GM19328 (cell line): Measurements from ENCODE around the gene SLC25A43.
"Not testable (repeated sequence)": the region's sequence is repeated elsewhere in the genome, so short reads cannot be mapped to it uniquely, and the experiment has no call there.

ENCODE experiments used
- ATAC-seq: cut with Tn5 transposase; IDR thresholded peaks from one replicate; pipeline ENCODE4 v1.9.1; 2021; ENCODE audit warnings: mild to moderate bottlenecking, moderate library complexity; ENCODE audit not compliant: unreplicated experiment

The SLC25A43 gene

GRCh38 chrX:119406776-119407175, 7.6 kb downstream of the SLC25A43 start:
- no peak for ATAC-seq

- ATAC-seq, result no peak
Observed at GRCh38 chrX:119407681-119408080, 8.5 kb downstream of the SLC25A43 start.

GRCh38 chrX:119410027-119410819, 11.1 kb downstream of the SLC25A43 start:
- ATAC-seq, result no peak

GRCh38 chrX:119410854-119411253, 11.7 kb downstream of the SLC25A43 start:
- no peak for ATAC-seq

- ATAC-seq, result no peak
Observed at GRCh38 chrX:119411959-119412358, 12.8 kb downstream of the SLC25A43 start.

- no peak for ATAC-seq
Observed at GRCh38 chrX:119417376-119417775, 18.2 kb downstream of the SLC25A43 start.

GRCh38 chrX:119417842-119418241, 18.7 kb downstream of the SLC25A43 start:
- ATAC-seq, result no peak

- no peak for ATAC-seq
Observed at GRCh38 chrX:119419146-119419545, 20.0 kb downstream of the SLC25A43 start.

GRCh38 chrX:119419898-119420297, 20.8 kb downstream of the SLC25A43 start:
- ATAC-seq, result no peak

GRCh38 chrX:119421016-119421705, 22.0 kb downstream of the SLC25A43 start:
- ATAC-seq, result no peak

- ATAC-seq, result no peak
Observed at GRCh38 chrX:119423631-119424030, 24.5 kb downstream of the SLC25A43 start.

- no peak for ATAC-seq
Observed at GRCh38 chrX:119424999-119425398, 25.9 kb downstream of the SLC25A43 start.

GRCh38 chrX:119427024-119427794, 28.1 kb downstream of the SLC25A43 start:
- ATAC-seq, result no peak

GRCh38 chrX:119427795-119428185, 28.7 kb downstream of the SLC25A43 start:
- no peak for ATAC-seq

- ATAC-seq, result no peak
Observed at GRCh38 chrX:119429471-119429870, 30.3 kb downstream of the SLC25A43 start.

- not testable (repeated sequence) for ATAC-seq
Observed at GRCh38 chrX:119441295-119441694, 42.2 kb downstream of the SLC25A43 start.

GRCh38 chrX:119442286-119442685, 43.1 kb downstream of the SLC25A43 start:
- no peak for ATAC-seq

- no peak for ATAC-seq
Observed at GRCh38 chrX:119453202-119453601, 54.1 kb downstream of the SLC25A43 start.

- no peak for ATAC-seq
Observed at GRCh38 chrX:119455264-119455663, 56.1 kb downstream of the SLC25A43 start.

- ATAC-seq, result no peak
Observed at GRCh38 chrX:119459181-119459580, 60.0 kb downstream of the SLC25A43 start.

GRCh38 chrX:119465555-119465954, 66.4 kb downstream of the SLC25A43 start:
- no peak for ATAC-seq

GRCh38 chrX:119466970-119467369, 67.8 kb downstream of the SLC25A43 start:
- ATAC-seq, result no peak
